ENCODE results near the gene SGIP1.
"Not testable (repeated sequence)": the region's sequence is repeated elsewhere in the genome, so short reads cannot be mapped to it uniquely, and the experiment has no call there.

Gene SGIP1

GRCh38 chr1:66732407-66733166 is 198.6 kb downstream of the SGIP1 start:
- H3K4me3 ChIP-seq (ENCODE audit: low read length), result no peak overlapping the region
- no peak for TF ChIP-seq CTCF (IDR thresholded peaks at IDR 0.05; ENCODE audit: insufficient read depth, low read depth, low read length, missing control alignments)
- DNase-seq (ENCODE audit: low read depth), result peak; percentile 71

GRCh38 chr1:66733348-66734017 is 199.5 kb downstream of the SGIP1 start:
- no peak overlapping the region for H3K4me3 ChIP-seq (ENCODE audit: low read length)
- TF ChIP-seq CTCF (IDR thresholded peaks at IDR 0.05; ENCODE audit: insufficient read depth, low read depth, low read length, missing control alignments), result no peak
- peak; percentile 68 for DNase-seq (ENCODE audit: low read depth)

- H3K4me3 ChIP-seq (ENCODE audit: low read length); DNase-seq (ENCODE audit: low read depth): not testable (repeated sequence)
Measured at GRCh38 chr1:66734531-66734930, 200.6 kb downstream of the SGIP1 start.

- no peak for TF ChIP-seq CTCF (IDR thresholded peaks at IDR 0.05; ENCODE audit: insufficient read depth, low read depth, low read length, missing control alignments)
- no peak overlapping the region for H3K4me3 ChIP-seq (ENCODE audit: low read length)
- DNase-seq (ENCODE audit: low read depth), result no peak
Measured at GRCh38 chr1:66737836-66738235, 203.9 kb downstream of the SGIP1 start.

- no peak for TF ChIP-seq CTCF (IDR thresholded peaks at IDR 0.05; ENCODE audit: insufficient read depth, low read depth, low read length, missing control alignments)
- H3K4me3 ChIP-seq (ENCODE audit: low read length), result no peak overlapping the region
- DNase-seq (ENCODE audit: low read depth), result no peak
Measured at GRCh38 chr1:66739401-66740157, 205.6 kb downstream of the SGIP1 start.

- no peak for TF ChIP-seq CTCF (IDR thresholded peaks at IDR 0.05; ENCODE audit: insufficient read depth, low read depth, low read length, missing control alignments)
- no peak for DNase-seq (ENCODE audit: low read depth)
- H3K4me3 ChIP-seq (ENCODE audit: low read length), result no peak overlapping the region
Measured at GRCh38 chr1:66745451-66745850, 211.5 kb downstream of the SGIP1 start.

DNA sequence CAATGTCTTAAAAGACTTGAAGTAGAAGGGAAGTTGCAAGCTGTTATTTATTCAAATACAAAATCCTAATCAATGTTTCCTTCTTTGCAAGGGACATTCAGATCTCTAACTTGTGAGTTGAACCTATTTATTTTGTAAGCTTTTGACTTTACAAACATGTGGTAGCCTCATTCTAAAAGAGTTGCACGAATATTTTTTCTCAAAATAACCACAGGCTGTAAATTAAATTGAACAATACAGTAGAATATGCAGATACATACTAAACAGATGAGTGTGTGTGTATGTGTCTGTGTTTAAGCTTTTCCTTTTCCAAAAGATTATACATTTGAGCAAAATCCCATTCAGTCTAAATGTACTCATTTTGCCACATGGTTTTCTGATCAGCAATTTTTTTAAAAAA is 213.5 kb downstream of the SGIP1 start:
- H3K4me3 ChIP-seq (ENCODE audit: low read length), result no peak overlapping the region
- no peak for TF ChIP-seq CTCF (IDR thresholded peaks at IDR 0.05; ENCODE audit: insufficient read depth, low read depth, low read length, missing control alignments)
- no peak for DNase-seq (ENCODE audit: low read depth)
